HUES6 (cell line): Measurements from ENCODE around the gene PGA3.
A peak's percentile ranks its signal among the peaks of the same experiment; 100 is the strongest.
"Not testable (repeated sequence)": the region's sequence is repeated elsewhere in the genome, so short reads cannot be mapped to it uniquely, and the experiment has no call there.

Source experiments
- H3K27ac ChIP-seq: 2 replicates; pipeline ENCODE4 v1.7.0; 2013; ENCODE audit warnings: low read depth, mild to moderate bottlenecking, low read length, inconsistent platforms
- H3K27me3 ChIP-seq: 2 replicates; pipeline ENCODE4 v1.6.1; 2013; ENCODE audit warnings: low read length; ENCODE audit not compliant: control insufficient read depth, insufficient read depth
- H3K36me3 ChIP-seq: 2 replicates; pipeline ENCODE4 v1.6.1; 2013; ENCODE audit warnings: low read length; ENCODE audit not compliant: control insufficient read depth, insufficient read depth
- H3K4me1 ChIP-seq: 2 replicates; pipeline ENCODE4 v1.6.1; 2013; ENCODE audit warnings: low read length; ENCODE audit not compliant: control insufficient read depth, insufficient read depth
- H3K4me3 ChIP-seq: 2 replicates; pipeline ENCODE4 v1.5.1; 2013; ENCODE audit warnings: low read depth, low read length
- H3K9ac ChIP-seq: one replicate; pipeline ENCODE4 v1.6.1; 2013; ENCODE audit warnings: mild to moderate bottlenecking, low read length
- H3K9me3 ChIP-seq: 2 replicates; pipeline ENCODE4 v1.6.1; 2013; ENCODE audit warnings: low read depth, low read length; ENCODE audit not compliant: control insufficient read depth, insufficient read depth

PGA3 gene

DNA sequence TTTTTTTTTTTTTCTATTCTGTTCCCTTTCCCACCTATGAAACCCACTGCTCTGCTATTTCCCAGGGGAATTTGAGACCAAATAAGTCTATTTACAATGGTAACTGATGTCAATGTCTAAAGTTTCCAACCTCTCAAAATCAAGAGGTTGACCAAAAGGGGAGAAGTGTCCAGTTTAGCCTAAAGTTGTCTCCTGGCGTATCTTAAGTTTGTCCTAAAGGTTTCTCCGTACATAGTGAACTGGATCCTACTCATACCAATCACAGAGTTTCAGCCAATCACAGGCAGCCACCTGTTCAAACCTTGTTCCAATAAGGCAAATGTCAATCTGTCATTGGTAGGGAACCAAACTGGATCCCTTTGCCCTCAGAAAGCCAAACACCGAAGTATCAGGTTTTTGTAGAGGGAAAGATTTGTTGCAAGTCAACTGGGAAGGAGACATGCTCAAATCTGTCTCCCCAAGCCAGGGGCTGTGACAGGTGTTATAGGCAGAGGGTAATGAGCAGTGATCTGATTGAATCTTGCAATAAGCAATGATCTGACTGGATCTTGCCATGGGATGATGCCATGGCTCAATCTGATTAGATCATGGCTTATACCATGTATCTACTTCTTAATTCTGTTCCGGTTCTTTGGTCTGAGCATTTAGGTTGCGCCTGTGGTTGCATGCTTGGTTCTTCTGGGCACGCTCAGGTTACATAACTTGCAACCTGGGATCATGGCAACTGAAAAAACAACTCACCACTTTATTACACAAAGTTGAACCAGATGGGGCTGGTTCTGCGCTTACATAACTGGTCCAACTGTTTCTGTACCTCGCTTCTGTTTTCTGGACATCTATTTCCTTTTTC lies 41.0 kb upstream of the PGA3 start:
- Histone ChIP-seq H3K27ac (no peak overlapping the region), H3K9ac (peak overlapping the region; percentile 85), H3K4me3 (peak overlapping the region; percentile 66), H3K36me3 (peaks cover 5% of the 10 kb centered on the region; the same call in 1 of the 2 replicates), H3K9me3 (peaks cover 3% of the 10 kb centered on the region), H3K4me1 (peaks cover 23% of the 10 kb centered on the region), H3K27me3 (no peaks in the 10 kb centered on the region)

GRCh38 chr11:61163021-61163420 lies 40.3 kb upstream of the PGA3 start:
- H3K9me3 ChIP-seq: peaks cover 5% of the 10 kb centered on the region
- H3K4me1 ChIP-seq: peaks cover 23% of the 10 kb centered on the region
- H3K36me3 ChIP-seq: no peaks in the 10 kb centered on the region
- H3K4me3 ChIP-seq: no peak overlapping the region
- H3K27me3 ChIP-seq: no peaks in the 10 kb centered on the region
- no peak overlapping the region for H3K9ac ChIP-seq
- no peak overlapping the region for H3K27ac ChIP-seq

- Histone ChIP-seq H3K9me3 (peaks cover 5% of the 10 kb centered on the region), H3K36me3 (no peaks in the 10 kb centered on the region), H3K4me1 (peaks cover 21% of the 10 kb centered on the region), H3K9ac (no peak overlapping the region), H3K4me3 (no peak overlapping the region), H3K27me3 (no peaks in the 10 kb centered on the region), H3K27ac (no peak overlapping the region)
Observed at GRCh38 chr11:61163714-61164605, 39.4 kb upstream of the PGA3 start.

DNA sequence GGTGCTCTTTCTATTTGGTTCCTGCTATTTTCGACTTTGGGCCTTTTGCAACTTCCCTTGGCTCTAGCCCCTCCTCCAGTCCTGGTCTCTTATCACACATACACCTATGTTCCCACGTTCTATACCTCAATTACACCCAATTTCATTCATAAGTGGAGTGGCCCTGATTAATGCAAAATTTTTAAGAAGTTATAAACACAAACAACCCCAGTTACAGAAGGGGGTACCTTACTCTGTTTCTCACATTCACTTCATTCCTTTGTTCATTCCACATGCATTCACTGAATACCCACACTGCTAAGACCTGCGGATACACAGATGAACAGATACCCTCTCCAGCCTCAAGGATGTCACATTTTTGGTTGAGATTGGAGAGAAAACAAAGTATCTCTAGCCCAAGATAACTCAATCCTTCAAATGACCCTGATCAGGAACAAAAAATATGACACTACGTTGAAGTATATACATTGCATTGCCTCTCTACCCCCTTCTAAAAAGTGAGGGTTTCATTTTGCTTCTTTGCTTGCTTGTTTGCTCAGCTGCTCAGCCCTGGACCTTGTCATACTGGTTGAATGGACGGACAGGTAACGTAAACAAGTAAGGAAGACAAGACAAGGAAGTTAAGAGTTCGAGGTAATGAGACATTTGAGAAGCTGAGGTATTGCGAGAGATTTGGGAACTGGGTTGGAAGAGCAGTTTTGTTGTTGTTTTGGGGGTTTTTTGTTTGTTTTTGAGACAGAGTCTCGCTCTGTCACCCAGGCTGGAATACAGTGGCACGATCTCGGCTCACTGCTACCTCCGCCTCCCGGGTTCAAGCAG lies 38.5 kb upstream of the PGA3 start:
- Histone ChIP-seq H3K9ac (no peak overlapping the region), H3K27ac (no peak overlapping the region), H3K4me1 (peaks cover 16% of the 10 kb centered on the region), H3K4me3 (no peak overlapping the region), H3K27me3 (no peaks in the 10 kb centered on the region), H3K36me3 (no peaks in the 10 kb centered on the region), H3K9me3 (peaks cover 5% of the 10 kb centered on the region)

DNA sequence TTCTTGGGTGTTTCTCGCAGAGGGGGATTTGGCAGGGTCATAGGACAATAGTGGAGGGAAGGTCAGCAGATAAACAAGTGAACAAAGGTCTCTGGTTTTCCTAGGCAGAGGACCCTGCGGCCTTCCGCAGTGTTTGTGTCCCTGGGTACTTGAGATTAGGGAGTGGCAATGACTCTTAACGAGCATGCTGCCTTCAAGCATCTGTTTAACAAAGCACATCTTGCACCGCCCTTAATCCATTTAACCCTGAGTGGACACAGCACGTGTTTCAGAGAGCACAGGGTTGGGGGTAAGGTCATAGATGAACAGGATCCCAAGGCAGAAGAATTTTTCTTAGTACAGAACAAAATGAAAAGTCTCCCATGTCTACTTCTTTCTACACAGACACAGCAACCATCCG lies 37.5 kb upstream of the PGA3 start:
- H3K9ac ChIP-seq, H3K4me3 ChIP-seq, H3K27me3 ChIP-seq, H3K27ac ChIP-seq, H3K9me3 ChIP-seq, H3K36me3 ChIP-seq, H3K4me1 ChIP-seq: not testable (repeated sequence)

GRCh38 chr11:61166331-61166730 lies 37.0 kb upstream of the PGA3 start:
- H3K27ac ChIP-seq, H3K4me3 ChIP-seq, H3K9ac ChIP-seq: not testable (repeated sequence)

GRCh38 chr11:61168042-61168688 lies 35.1 kb upstream of the PGA3 start:
- Histone ChIP-seq H3K4me3 (no peak overlapping the region), H3K9ac (no peak overlapping the region), H3K27ac (no peak overlapping the region)

More at GRCh38 chr11:61166331-61166730, 37.0 kb upstream of the PGA3 start:
- not testable (repeated sequence) for H3K27me3 ChIP-seq, H3K9me3 ChIP-seq, H3K36me3 ChIP-seq, H3K4me1 ChIP-seq

GRCh38 chr11:61168800-61169199 lies 34.5 kb upstream of the PGA3 start:
- no peaks in the 10 kb centered on the region; the same call in 1 of the 2 replicates for H3K4me1 ChIP-seq

More at GRCh38 chr11:61168042-61168688, 35.1 kb upstream of the PGA3 start:
- Histone ChIP-seq H3K36me3 (no peaks in the 10 kb centered on the region), H3K27me3 (no peaks in the 10 kb centered on the region), H3K4me1 (no peaks in the 10 kb centered on the region; the same call in 1 of the 2 replicates), H3K9me3 (peaks cover 12% of the 10 kb centered on the region)

GRCh38 chr11:61170566-61170965 lies 32.7 kb upstream of the PGA3 start:
- H3K27me3 ChIP-seq: no peaks in the 10 kb centered on the region; the same call in 1 of the 2 replicates
- no peaks in the 10 kb centered on the region for H3K4me1 ChIP-seq
- no peak overlapping the region for H3K4me3 ChIP-seq
- no peaks in the 10 kb centered on the region for H3K36me3 ChIP-seq
- no peak overlapping the region for H3K9ac ChIP-seq
- H3K9me3 ChIP-seq: peaks cover 15% of the 10 kb centered on the region
- no peak overlapping the region for H3K27ac ChIP-seq

More at GRCh38 chr11:61168800-61169199, 34.5 kb upstream of the PGA3 start:
- Histone ChIP-seq H3K4me3 (no peak overlapping the region), H3K27ac (no peak overlapping the region), H3K36me3 (no peaks in the 10 kb centered on the region), H3K9me3 (peaks cover 15% of the 10 kb centered on the region), H3K9ac (no peak overlapping the region), H3K27me3 (no peaks in the 10 kb centered on the region; the same call in 1 of the 2 replicates)

DNA sequence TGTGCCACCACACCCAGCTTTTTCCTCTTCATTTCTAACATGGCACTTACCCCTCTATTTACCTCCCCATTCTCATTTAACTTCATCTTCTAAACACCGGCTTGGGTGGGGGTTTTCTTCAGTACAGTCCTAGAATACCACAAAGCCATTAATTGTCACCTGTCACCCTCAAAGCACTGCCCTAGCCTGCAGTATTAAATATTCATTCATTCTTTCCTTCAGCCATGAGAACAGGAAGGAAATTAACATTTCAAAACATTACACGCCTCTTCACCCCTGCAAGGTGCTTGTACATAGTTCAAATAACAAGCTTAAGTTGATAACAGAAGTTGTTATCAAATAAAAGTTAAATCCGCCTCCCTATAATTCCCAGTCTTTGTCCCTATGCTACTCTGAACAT lies 31.4 kb upstream of the PGA3 start:
- Histone ChIP-seq H3K4me1 (no peaks in the 10 kb centered on the region), H3K9me3 (peaks cover 15% of the 10 kb centered on the region), H3K4me3 (no peak overlapping the region), H3K27ac (no peak overlapping the region), H3K36me3 (no peaks in the 10 kb centered on the region), H3K9ac (no peak overlapping the region), H3K27me3 (peaks cover 3% of the 10 kb centered on the region; the same call in 1 of the 2 replicates)
